Frontal cortex (tissue), 4 donors: Measurements from ENCODE around the gene PRB3. TPM values are rescaled to one million over a fixed set of nuclear protein-coding genes. Genes with fewer than 3 reads are reported as not detected.

Source experiments
- DNase-seq, 2 donors: peaks; one replicate each; pipeline ENCODE4 v3.0.0; 2012; ENCODE audit warnings: low spot score in 2 of 2
- FAIRE-seq: peaks from 2 replicates; lab custom pipeline; 2012; peaks lifted over from hg19 to GRCh38; lab: Jason Lieb, UNC
- total RNA-seq: library from RNA; depleted of rRNA; stranded (reverse); fragments of >200 nt; gene quantifications from one replicate; pipeline ENCODE4 v1.2.3, GENCODE V29; 2014
- donor health status: control.
- donor health status: control.
- donor health status: control.

PRB3 gene
- total RNA-seq, result not detected

- no peak for FAIRE-seq
- DNase-seq, result no peak
These were observed at the start of gene PRB3 for GRCh38 chr12:11269607-11270006. Gene PRB3 (minus strand): TSS chr12:11269707. CDS start chr12:11269669, 38 bp downstream.

GRCh38 chr12:11310336-11310735 lies 40.8 kb upstream of the PRB3 start, which contains the start of gene PRB4:
Gene PRB4 (minus strand): TSS chr12:11310436. CDS start chr12:11310398, 38 bp downstream.
- FAIRE-seq, result no peak

GRCh38 chr12:11307143-11307542 lies 37.6 kb upstream of the PRB3 start:
- DNase-seq (no peak), FAIRE-seq (no peak)

More at GRCh38 chr12:11310336-11310735, 40.8 kb upstream of the PRB3 start, which contains the start of gene PRB4:
- no peak for DNase-seq

- FAIRE-seq, result no peak
- no peak for DNase-seq
These were observed 3.9 kb upstream of the PRB3 start for GRCh38 chr12:11273449-11273848.

- FAIRE-seq (no peak), DNase-seq (no peak)
These were observed 5.0 kb downstream of the PRB3 start for GRCh38 chr12:11264501-11264900.

GRCh38 chr12:11246489-11246888 lies 23.0 kb downstream of the PRB3 start:
- DNase-seq (no peak), FAIRE-seq (no peak)

- no peak for FAIRE-seq
- no peak for DNase-seq
These were observed 26.9 kb downstream of the PRB3 start for GRCh38 chr12:11242656-11243055.

GRCh38 chr12:11240348-11240930 lies 29.1 kb downstream of the PRB3 start:
- DNase-seq (no peak), FAIRE-seq (no peak)

GRCh38 chr12:11238275-11238674 lies 31.2 kb downstream of the PRB3 start:
- FAIRE-seq, result no peak

GRCh38 chr12:11233532-11233931 lies 36.0 kb downstream of the PRB3 start:
- FAIRE-seq (no peak), DNase-seq (no peak)

More at GRCh38 chr12:11238275-11238674, 31.2 kb downstream of the PRB3 start:
- no peak for DNase-seq

- DNase-seq, result no peak
- no peak for FAIRE-seq
These were observed 41.1 kb downstream of the PRB3 start for GRCh38 chr12:11228296-11228879.

- no peak for DNase-seq
- FAIRE-seq, result no peak
These were observed 42.1 kb downstream of the PRB3 start for GRCh38 chr12:11227373-11227772.

Other genes starting within 250 kb of the PRB3 start
- 6.9 TPM for gene TAS2R19, start 247.1 kb downstream of the PRB3 start, total RNA-seq
- 7.3 TPM for gene TAS2R31, start 238.3 kb downstream of the PRB3 start, total RNA-seq
- gene TAS2R46, start 207.4 kb downstream of the PRB3 start, total RNA-seq, result 1.6 TPM
- 3.7 TPM for gene TAS2R43, start 177.4 kb downstream of the PRB3 start, total RNA-seq
- gene TAS2R30, start 135.1 kb downstream of the PRB3 start, total RNA-seq, result 6.5 TPM
- gene SMIM10L1, start 98.5 kb downstream of the PRB3 start, total RNA-seq, result 10.2 TPM
- not detected for gene TAS2R42, start 82.8 kb downstream of the PRB3 start, total RNA-seq
- not detected for gene PRB4, start 40.7 kb upstream of the PRB3 start, total RNA-seq
- gene PRB2, start 125.9 kb upstream of the PRB3 start, total RNA-seq, result not detected